ENCODE results near the gene FCSK.

- TF ChIP-seq CTCF (IDR thresholded peaks at IDR 0.05; ENCODE audit: insufficient read depth, low read depth, low read length) (no peak), EZH2 (IDR thresholded peaks at IDR 0.05; ENCODE audit: insufficient read depth, low read length) (no peak)
Observed at GRCh38 chr16:70438585-70438968, 15.8 kb upstream of the FCSK start.
